Progenitor cell of endocrine pancreas (in vitro differentiated cells): ENCODE data around the gene RASSF1. TPM values are rescaled to one million over a fixed set of nuclear protein-coding genes. Genes with fewer than 3 reads are reported as not detected.
A peak's percentile ranks its signal among the peaks of the same experiment; 100 is the strongest.

Source experiments
- DNase-seq: peaks from one replicate; pipeline ENCODE4 v3.0.0; 2021; ENCODE audit warnings: low spot score; ENCODE audit not compliant: unreplicated experiment
- H3K27ac Mint-ChIP-seq: 2 replicates; pipeline ENCODE4 v1.8.0; 2021; ENCODE audit warnings: mild to moderate bottlenecking, moderate library complexity, mixed read lengths
- H3K27me3 Mint-ChIP-seq: 2 replicates; pipeline ENCODE4 v1.8.0; 2021; ENCODE audit warnings: mixed read lengths
- H3K36me3 Mint-ChIP-seq: 2 replicates; pipeline ENCODE4 v1.8.0; 2022; ENCODE audit warnings: mixed read lengths; ENCODE audit not compliant: insufficient read depth
- H3K4me1 Mint-ChIP-seq: 2 replicates; pipeline ENCODE4 v1.8.0; 2021; ENCODE audit warnings: low read depth, mixed read lengths
- H3K4me3 Mint-ChIP-seq: 2 replicates; pipeline ENCODE4 v1.8.0; 2021; ENCODE audit warnings: low read depth, mild to moderate bottlenecking, moderate library complexity, mixed read lengths
- H3K9me3 Mint-ChIP-seq: 2 replicates; pipeline ENCODE4 v1.8.0; 2021; ENCODE audit warnings: low read depth, mixed read lengths
- CTCF ChIP-seq: fragments of 200-600 bp; sonication (generic); IDR thresholded peaks from one replicate; pipeline ENCODE4 v1.5.0; 2021; ENCODE audit warnings: antibody characterized with exemption, mild to moderate bottlenecking; ENCODE audit not compliant: unreplicated experiment
- total RNA-seq: library from RNA; stranded (reverse); gene quantifications from 2 replicates; pipeline ENCODE4 v1.2.1, GENCODE V29; 2021

RASSF1 gene
- total RNA-seq, 1 donor from 2014 or later: 11.7 TPM

GRCh38 chr3:50290161-50290641 lies 50.4 kb downstream of the RASSF1 start:
- no peaks in the 10 kb centered on the region for H3K36me3 Mint-ChIP-seq
- H3K27me3 Mint-ChIP-seq: no peaks in the 10 kb centered on the region

GRCh38 chr3:50289130-50289529 lies 51.5 kb downstream of the RASSF1 start:
- H3K36me3 Mint-ChIP-seq: no peaks in the 10 kb centered on the region
- H3K9me3 Mint-ChIP-seq: no peaks in the 10 kb centered on the region
- no peaks in the 10 kb centered on the region for H3K27me3 Mint-ChIP-seq
- no peak for DNase-seq
- no peak overlapping the region for H3K27ac Mint-ChIP-seq
- H3K4me1 Mint-ChIP-seq: peaks cover 13% of the 10 kb centered on the region
- H3K4me3 Mint-ChIP-seq: no peak overlapping the region
- TF ChIP-seq CTCF: no peak

More at GRCh38 chr3:50290161-50290641, 50.4 kb downstream of the RASSF1 start:
- Mint-ChIP-seq H3K9me3 (no peaks in the 10 kb centered on the region), H3K4me1 (peaks cover 13% of the 10 kb centered on the region), H3K27ac (no peak overlapping the region), H3K4me3 (peak overlapping the region; percentile 79)
- TF ChIP-seq CTCF: no peak
- DNase-seq: no peak

- H3K36me3 Mint-ChIP-seq: no peaks in the 10 kb centered on the region
- H3K27ac Mint-ChIP-seq: no peak overlapping the region
- no peaks in the 10 kb centered on the region for H3K9me3 Mint-ChIP-seq
- peaks cover 13% of the 10 kb centered on the region for H3K4me1 Mint-ChIP-seq
- TF ChIP-seq CTCF: no peak
- no peak for DNase-seq
- no peaks in the 10 kb centered on the region for H3K27me3 Mint-ChIP-seq
- H3K4me3 Mint-ChIP-seq: no peak overlapping the region
Observed at GRCh38 chr3:50288387-50289007, 52.1 kb downstream of the RASSF1 start.

GRCh38 chr3:50287262-50287661 lies 53.4 kb downstream of the RASSF1 start:
- H3K36me3 Mint-ChIP-seq: no peaks in the 10 kb centered on the region

More at GRCh38 chr3:50287262-50287661, 53.4 kb downstream of the RASSF1 start:
- H3K9me3 Mint-ChIP-seq: no peaks in the 10 kb centered on the region
- peaks cover 1% of the 10 kb centered on the region for H3K27me3 Mint-ChIP-seq
- TF ChIP-seq CTCF: no peak
- no peak for DNase-seq
- H3K27ac Mint-ChIP-seq: no peak overlapping the region
- peaks cover 6% of the 10 kb centered on the region for H3K4me1 Mint-ChIP-seq
- no peak overlapping the region for H3K4me3 Mint-ChIP-seq
